Measurements from ENCODE around the gene BMERB1.
"Not testable (repeated sequence)": the region's sequence is repeated elsewhere in the genome, so short reads cannot be mapped to it uniquely, and the experiment has no call there.

BMERB1 gene

GRCh38 chr16:15605839-15606517 lies 171.6 kb downstream of the BMERB1 start:
- peaks cover 97% of the 10 kb centered on the region for H3K36me3 ChIP-seq
- H3K4me3 ChIP-seq (ENCODE audit: low read depth in 1 of 2, low read length in 1 of 2) = no peak overlapping the region
- H3K9me3 ChIP-seq = no peaks in the 10 kb centered on the region
- TF ChIP-seq CTCF (IDR thresholded peaks at IDR 0.05) = no peak
- peak overlapping the region; percentile 77 for H3K27ac ChIP-seq
- H3K4me1 ChIP-seq (ENCODE audit: control insufficient read depth in 1 of 2, insufficient read depth in 1 of 2, low read depth in 1 of 2, low read length in 1 of 2) = peaks cover 0 to 15% of the 10 kb centered on the region in 2 experiments
- H3K27me3 ChIP-seq = no peaks in the 10 kb centered on the region

GRCh38 chr16:15606518-15607220 lies 172.3 kb downstream of the BMERB1 start:
- H3K4me3 ChIP-seq (ENCODE audit: low read depth in 1 of 2, low read length in 1 of 2) = no peak overlapping the region
- peaks cover 97% of the 10 kb centered on the region for H3K36me3 ChIP-seq
- peak overlapping the region; percentile 77 for H3K27ac ChIP-seq
- no peaks in the 10 kb centered on the region for H3K9me3 ChIP-seq
- H3K27me3 ChIP-seq = no peaks in the 10 kb centered on the region
- H3K4me1 ChIP-seq (ENCODE audit: control insufficient read depth in 1 of 2, insufficient read depth in 1 of 2, low read depth in 1 of 2, low read length in 1 of 2) = peaks cover 0 to 9% of the 10 kb centered on the region in 2 experiments
- no peak for TF ChIP-seq CTCF (IDR thresholded peaks at IDR 0.05)

GRCh38 chr16:15607221-15607699 lies 172.9 kb downstream of the BMERB1 start:
- not testable (repeated sequence) for H3K4me3 ChIP-seq (ENCODE audit: low read depth in 1 of 2, low read length in 1 of 2); H3K27me3 ChIP-seq; H3K9me3 ChIP-seq; H3K4me1 ChIP-seq (ENCODE audit: control insufficient read depth in 1 of 2, insufficient read depth in 1 of 2, low read depth in 1 of 2, low read length in 1 of 2)
- peaks cover 98% of the 10 kb centered on the region for H3K36me3 ChIP-seq
- H3K27ac ChIP-seq = peak overlapping the region; percentile 77

- H3K4me3 ChIP-seq (ENCODE audit: low read depth in 1 of 2, low read length in 1 of 2) = no peak overlapping the region
- H3K27me3 ChIP-seq = no peaks in the 10 kb centered on the region
- TF ChIP-seq CTCF (IDR thresholded peaks at IDR 0.05) = no peak
- H3K4me1 ChIP-seq (ENCODE audit: control insufficient read depth in 1 of 2, insufficient read depth in 1 of 2, low read depth in 1 of 2, low read length in 1 of 2) = peaks cover 0 to 9% of the 10 kb centered on the region in 2 experiments
- peaks cover 100% of the 10 kb centered on the region for H3K36me3 ChIP-seq
- no peaks in the 10 kb centered on the region for H3K9me3 ChIP-seq
- peak overlapping the region; percentile 77 for H3K27ac ChIP-seq
These were observed 173.5 kb downstream of the BMERB1 start for GRCh38 chr16:15607700-15608396.

- no peak for TF ChIP-seq CTCF (IDR thresholded peaks at IDR 0.05)
- no peak overlapping the region for H3K4me3 ChIP-seq (ENCODE audit: low read depth in 1 of 2, low read length in 1 of 2)
- no peaks in the 10 kb centered on the region for H3K9me3 ChIP-seq
- peaks cover 100% of the 10 kb centered on the region for H3K36me3 ChIP-seq
- peaks cover 0 to 9% of the 10 kb centered on the region in 2 experiments for H3K4me1 ChIP-seq (ENCODE audit: control insufficient read depth in 1 of 2, insufficient read depth in 1 of 2, low read depth in 1 of 2, low read length in 1 of 2)
- no peaks in the 10 kb centered on the region for H3K27me3 ChIP-seq
- peak overlapping the region; percentile 9 for H3K27ac ChIP-seq
These were observed 174.3 kb downstream of the BMERB1 start for GRCh38 chr16:15608398-15609285.
